Smooth muscle cell (in vitro differentiated cells): ENCODE data around the gene CCDC12. TPM values are rescaled to one million over a fixed set of nuclear protein-coding genes. Genes with fewer than 3 reads are reported as not detected.

Experiments used
- DNase-seq: peaks from one replicate; lab custom pipeline; 2025; ENCODE audit not compliant: unreplicated experiment; lab: John Stamatoyannopoulos, UW
- H2AFZ ChIP-seq: fragments of 200-600 bp; sonication (generic); 2 replicates; pipeline ENCODE4 v1.6.0; 2016; ENCODE audit warnings: antibody characterized with exemption, low read depth, mild to moderate bottlenecking
- H3F3A ChIP-seq: fragments of 200-600 bp; sonication (generic); 2 replicates; pipeline ENCODE4 v1.6.0; 2017; ENCODE audit warnings: antibody characterized with exemption, low read depth
- H3K27ac ChIP-seq: fragments of 200-600 bp; sonication (generic); 2 replicates; pipeline ENCODE4 v1.5.1; 2016; ENCODE audit warnings: low read depth, mild to moderate bottlenecking
- H3K27me3 ChIP-seq: fragments of 200-600 bp; sonication (generic); 2 replicates; pipeline ENCODE4 v1.6.1; 2016; ENCODE audit warnings: low read depth, mild to moderate bottlenecking
- H3K36me3 ChIP-seq: fragments of 200-600 bp; sonication (generic); 2 replicates; pipeline ENCODE4 v1.5.1; 2016; ENCODE audit warnings: low read depth
- H3K4me1 ChIP-seq: fragments of 200-600 bp; sonication (generic); 2 replicates; pipeline ENCODE4 v1.5.1; 2016; ENCODE audit warnings: low read depth
- H3K4me2 ChIP-seq: fragments of 200-600 bp; sonication (generic); 2 replicates; pipeline ENCODE4 v1.6.0; 2016; ENCODE audit warnings: mild to moderate bottlenecking
- H3K4me3 ChIP-seq: fragments of 200-600 bp; sonication (generic); 2 replicates; pipeline ENCODE4 v1.5.1; 2016; ENCODE audit warnings: mild to moderate bottlenecking
- H3K79me2 ChIP-seq: fragments of 200-600 bp; sonication (generic); 2 replicates; pipeline ENCODE4 v1.6.0; 2016; ENCODE audit warnings: low read depth, mild to moderate bottlenecking
- H3K9ac ChIP-seq: fragments of 200-600 bp; sonication (generic); 2 replicates; pipeline ENCODE4 v1.6.0; 2016; ENCODE audit warnings: low read depth
- H3K9me3 ChIP-seq: fragments of 200-600 bp; sonication (generic); replicated peaks from 2 replicates; pipeline ENCODE4 v1.5.1; 2016; ENCODE audit warnings: low read depth
- H4K20me1 ChIP-seq: fragments of 200-600 bp; sonication (generic); 2 replicates; pipeline ENCODE4 v1.6.0; 2016; ENCODE audit warnings: low read depth
- CTCF ChIP-seq: fragments of 200-600 bp; sonication (generic); IDR thresholded peaks from 2 replicates; pipeline ENCODE4 v1.5.1; 2017; ENCODE audit warnings: borderline replicate concordance, mild to moderate bottlenecking, antibody characterized with exemption; ENCODE audit not compliant: insufficient read depth, poor library complexity, severe bottlenecking
- WGBS: methylation state at CpG from one replicate; pipeline ENCODE4 v1.1.7; 2016; ENCODE audit warnings: low lambda C conversion rate; 5-methylcytosine and 5-hydroxymethylcytosine counted together
- polyA plus RNA-seq: library from polyadenylated mRNA; unstranded; fragments of >200 nt; fragmentation: Nextera tagmentation; extraction: Ambion mirVana; gene quantifications from 2 replicates; pipeline ENCODE4 v1.2.1, GENCODE V29; 2016
- total RNA-seq: library from RNA; depleted of rRNA; stranded (reverse); fragments of >200 nt; gene quantifications from 2 replicates; pipeline ENCODE4 v1.2.3, GENCODE V29; 2014

CCDC12 gene
- total and polyA plus RNA-seq, 2 experiments from 2014 or later, result 23.9 to 52.4 TPM

GRCh38 chr3:46908986-46909534 lies 67.5 kb downstream of the CCDC12 start:
- Histone ChIP-seq H3K4me3 (no peak overlapping the region), H3K4me1 (no peaks in the 10 kb centered on the region), H3K9me3 (no peaks in the 10 kb centered on the region), H3K4me2 (no peak overlapping the region), H2AFZ (no peak overlapping the region), H3K27me3 (no peaks in the 10 kb centered on the region), H3F3A (no peaks in the 10 kb centered on the region), H4K20me1 (no peaks in the 10 kb centered on the region), H3K36me3 (no peaks in the 10 kb centered on the region), H3K9ac (no peak overlapping the region), H3K79me2 (no peaks in the 10 kb centered on the region), H3K27ac (no peak overlapping the region)
- WGBS, result 92% methylated on average over 8 of the region's 8 CpGs
- no peak for DNase-seq
- no peak for TF ChIP-seq CTCF

GRCh38 chr3:46908294-46908985 lies 68.1 kb downstream of the CCDC12 start:
- no peaks in the 10 kb centered on the region for H3F3A ChIP-seq
- H3K9ac ChIP-seq, result no peak overlapping the region
- H2AFZ ChIP-seq, result no peak overlapping the region
- H3K27me3 ChIP-seq, result no peaks in the 10 kb centered on the region
- H3K9me3 ChIP-seq, result no peaks in the 10 kb centered on the region
- no peak for DNase-seq
- H4K20me1 ChIP-seq, result no peaks in the 10 kb centered on the region
- no peaks in the 10 kb centered on the region for H3K79me2 ChIP-seq
- no peaks in the 10 kb centered on the region for H3K4me1 ChIP-seq
- H3K4me2 ChIP-seq, result no peak overlapping the region
- no peak for TF ChIP-seq CTCF
- no peaks in the 10 kb centered on the region for H3K36me3 ChIP-seq
- no peak overlapping the region for H3K27ac ChIP-seq
- 90% methylated on average over 21 of the region's 24 CpGs for WGBS
- no peak overlapping the region for H3K4me3 ChIP-seq

- Histone ChIP-seq H3K9ac (no peak overlapping the region), H2AFZ (no peak overlapping the region), H3K79me2 (no peaks in the 10 kb centered on the region), H3K27ac (no peak overlapping the region), H3K9me3 (no peaks in the 10 kb centered on the region), H3K36me3 (no peaks in the 10 kb centered on the region), H3K4me1 (no peaks in the 10 kb centered on the region), H3F3A (no peaks in the 10 kb centered on the region), H3K27me3 (no peaks in the 10 kb centered on the region), H3K4me3 (no peak overlapping the region), H4K20me1 (no peaks in the 10 kb centered on the region), H3K4me2 (no peak overlapping the region)
- WGBS, result 82% methylated on average over 1 of the region's 1 CpG
- no peak for DNase-seq
- TF ChIP-seq CTCF, result no peak
These were observed 68.6 kb downstream of the CCDC12 start for GRCh38 chr3:46907960-46908293.

GRCh38 chr3:46907271-46907670 lies 69.3 kb downstream of the CCDC12 start:
- no peaks in the 10 kb centered on the region for H3K27me3 ChIP-seq

More at GRCh38 chr3:46907271-46907670, 69.3 kb downstream of the CCDC12 start:
- Histone ChIP-seq H3K9ac (no peak overlapping the region), H3F3A (no peaks in the 10 kb centered on the region), H3K27ac (no peak overlapping the region), H3K9me3 (no peaks in the 10 kb centered on the region), H3K4me2 (no peak overlapping the region), H3K4me1 (no peaks in the 10 kb centered on the region), H3K79me2 (no peaks in the 10 kb centered on the region), H4K20me1 (no peaks in the 10 kb centered on the region), H3K4me3 (no peak overlapping the region), H3K36me3 (no peaks in the 10 kb centered on the region), H2AFZ (no peak overlapping the region)
- 88% methylated on average over 12 of the region's 12 CpGs for WGBS
- DNase-seq, result no peak
- no peak for TF ChIP-seq CTCF
